GM12878 (cell line): ENCODE measurements around the gene MGAT3. TPM values are rescaled to one million over a fixed set of nuclear protein-coding genes. Genes with fewer than 3 reads are reported as not detected.

Source experiments
- ATAC-seq: fragments of 200-7000 bp; cut with Tn5 transposase; 3 replicates; pipeline ENCODE4 v1.9.1; 2020; ENCODE audit warnings: mild to moderate bottlenecking, moderate library complexity
- BruUV-seq: library from RNA; stranded (reverse); fragments of 400-500 nt; replicated peaks from 2 replicates; lab custom pipeline; 2021; lab: Mats Ljungman, UMichigan
- CTCF ChIA-PET: fragments of 300-600 bp; sonication (Branson Sonifier 250); formaldehyde crosslinking; extraction: SDS; loops from one replicate; lab custom pipeline; 2021; ENCODE audit warnings: inconsistent platforms; lab: Yijun Ruan, JAX
- POLR2A ChIA-PET: fragments of 350-600 bp; formaldehyde crosslinking; extraction: SDS; loops from one replicate; lab custom pipeline; 2021; ENCODE audit warnings: inconsistent platforms; lab: Charles Lee
- RAD21 ChIA-PET: fragments of 300-600 bp; sonication (Branson Sonifier 250); formaldehyde crosslinking; loops from one replicate; lab custom pipeline; 2023; ENCODE audit warnings: antibody characterized with exemption; ENCODE audit not compliant: unreplicated experiment; lab: Charles Lee
- SMC1A ChIA-PET: fragments of 300-600 bp; sonication (Branson Sonifier 250); formaldehyde crosslinking; loops from one replicate; lab custom pipeline; 2023; ENCODE audit not compliant: unreplicated experiment, uncharacterized antibody; lab: Charles Lee
- DNase-seq: peaks from one replicate; pipeline ENCODE4 v3.0.0-alpha.2; 2011; ENCODE audit warnings: low read depth, low spot score
- FAIRE-seq: peaks from 3 replicates; lab custom pipeline; 2011; peaks lifted over from hg19 to GRCh38; lab: Jason Lieb, UNC
- H2AFZ ChIP-seq: 2 replicates; pipeline ENCODE4 v1.6.0; 2011; ENCODE audit warnings: low read depth, low read length, control low read depth; ENCODE audit not compliant: control insufficient read depth
- H3K27ac ChIP-seq: 2 replicates; pipeline ENCODE4 v1.5.1; 2011; ENCODE audit warnings: control low read depth; ENCODE audit not compliant: control insufficient read depth, insufficient read depth
- H3K27me3 ChIP-seq, 2 experiments: replicated peaks in 1 of 2; 2 replicates each; pipeline versions ENCODE4 v1.6.0 to v1.6.1; 2011; ENCODE audit warnings: low read length in 1 of 2; ENCODE audit not compliant: control insufficient read depth in 2 of 2, insufficient read depth in 2 of 2
- H3K36me3 ChIP-seq, 2 experiments: 2 replicates each; pipeline ENCODE4 v1.5.1; 2011; ENCODE audit warnings: low read length in 1 of 2; ENCODE audit not compliant: control insufficient read depth in 2 of 2, insufficient read depth in 2 of 2
- H3K4me1 ChIP-seq: 2 replicates; pipeline ENCODE4 v1.6.1; 2011; ENCODE audit warnings: mild to moderate bottlenecking, low read length, moderate library complexity, mixed read lengths; ENCODE audit not compliant: control insufficient read depth, insufficient read depth
- H3K4me2 ChIP-seq: 2 replicates; pipeline ENCODE4 v1.6.0; 2011; ENCODE audit warnings: control low read depth; ENCODE audit not compliant: control insufficient read depth, insufficient read depth
- H3K4me3 ChIP-seq: fragments of 200-600 bp; sonication (generic); 2 replicates; pipeline ENCODE4 v1.5.1; 2016
- H3K79me2 ChIP-seq: 2 replicates; pipeline ENCODE4 v1.6.0; 2011; ENCODE audit warnings: low read length; ENCODE audit not compliant: control insufficient read depth, insufficient read depth
- H3K9ac ChIP-seq: 2 replicates; pipeline ENCODE4 v1.8.0; 2011; ENCODE audit warnings: low read length, control low read depth, mixed read lengths; ENCODE audit not compliant: control insufficient read depth, insufficient read depth
- H3K9me3 ChIP-seq: replicated peaks from 3 replicates; pipeline ENCODE4 v1.5.1; 2011; ENCODE audit warnings: mild to moderate bottlenecking, low read length; ENCODE audit not compliant: control insufficient read depth, insufficient read depth
- H4K20me1 ChIP-seq: 2 replicates; pipeline ENCODE4 v1.6.0; 2011; ENCODE audit not compliant: control insufficient read depth, insufficient read depth
- BACH1 ChIP-seq: fragments of 450-650 bp; IDR thresholded peaks from 2 replicates; pipeline ENCODE4 v1.6.1; 2017; ENCODE audit warnings: mild to moderate bottlenecking, borderline replicate concordance
- FOXM1 ChIP-seq: IDR thresholded peaks from 2 replicates; pipeline ENCODE4 v1.6.1; 2012; ENCODE audit warnings: low read depth, mild to moderate bottlenecking, inconsistent platforms, low read length, moderate library complexity
- NR2C1 ChIP-seq: fragments of 450-650 bp; IDR thresholded peaks from 2 replicates; pipeline ENCODE4 v1.6.1; 2017; ENCODE audit warnings: antibody characterized with exemption, mild to moderate bottlenecking, moderate library complexity
- WGBS: methylation state at CpG from one replicate; pipeline ENCODE4 v1.1.6; 2016; ENCODE audit warnings: low lambda C conversion rate; ENCODE audit not compliant: insufficient replicate concordance, insufficient coverage; ENCODE audit errors: missing lambda C conversion rate; 5-methylcytosine and 5-hydroxymethylcytosine counted together
- in situ Hi-C: fragments of 300-500 bp; cut with MboI; formaldehyde crosslinking; loops from 9 replicates; pipeline ENCODE4 v1.14.3; 2018; ENCODE audit warnings: mixed read lengths
- intact Hi-C: fragments of 100-400 bp; cut with micrococcal nuclease; formaldehyde crosslinking; loops from one replicate; pipeline ENCODE4 v1.14.2; 2022; ENCODE audit not compliant: unreplicated experiment
- polyA plus RNA-seq, 11 experiments: library from polyadenylated mRNA; depleted of rRNA in 4 of 11; unstranded in 6 of 11; stranded (reverse) in 5 of 11; fragments of >200 nt; fragmentation: Nextera tagmentation in 4 of 11; fragmentation: Illumina TruSeq in 1 of 11; extraction: Ambion mirVana in 4 of 11; extraction: Trizol in 1 of 11; gene quantifications; 1 replicate in 1 of 11; 2 replicates in 10 of 11; pipeline versions ENCODE4 v1.2.1 to v1.2.3, GENCODE V29; 2011 to 2016; ENCODE audit warnings: inconsistent platforms in 2 of 11, missing spikeins in 2 of 11, low read depth in 1 of 11
- total RNA-seq, 4 experiments: library from RNA; depleted of rRNA in 3 of 4; stranded (reverse); fragments of >200 nt in 3 of 4; fragmentation: Illumina TruSeq in 1 of 4; extraction: Trizol in 1 of 4; gene quantifications; 2 replicates each; pipeline versions ENCODE4 v1.2.1 to v1.2.3, GENCODE V29; 2013 to 2021
- TF ChIP-seq, protein P1 (sequence below): IDR thresholded peaks from 2 replicates; pipeline ENCODE4 v1.6.1; 2012; ENCODE audit warnings: improper control_type of control experiment, low read depth, low read length; ENCODE audit not compliant: insufficient replicate concordance
- TF ChIP-seq, protein P2 (sequence below), 3 experiments: IDR thresholded peaks in 2 of 3; conservative IDR thresholded peaks in 1 of 3; 2 replicates each; pipeline ENCODE4 v1.5.1; 2011; ENCODE audit warnings: low read depth in 3 of 3, low read length in 3 of 3, mild to moderate bottlenecking in 3 of 3, control low read depth in 2 of 3, moderate library complexity in 2 of 3, inconsistent platforms in 1 of 3, mixed read lengths in 1 of 3; ENCODE audit not compliant: control insufficient read depth in 2 of 3, insufficient read depth in 1 of 3; ENCODE audit errors: extremely low read depth in 1 of 3

The MGAT3 gene
- total and polyA plus RNA-seq, 10 of the 15 experiments (the other 5 are each of a cell fraction or from before 2014, with no cell fraction given), result 0.32 to 40.2 (median 11.9) TPM

DNA sequence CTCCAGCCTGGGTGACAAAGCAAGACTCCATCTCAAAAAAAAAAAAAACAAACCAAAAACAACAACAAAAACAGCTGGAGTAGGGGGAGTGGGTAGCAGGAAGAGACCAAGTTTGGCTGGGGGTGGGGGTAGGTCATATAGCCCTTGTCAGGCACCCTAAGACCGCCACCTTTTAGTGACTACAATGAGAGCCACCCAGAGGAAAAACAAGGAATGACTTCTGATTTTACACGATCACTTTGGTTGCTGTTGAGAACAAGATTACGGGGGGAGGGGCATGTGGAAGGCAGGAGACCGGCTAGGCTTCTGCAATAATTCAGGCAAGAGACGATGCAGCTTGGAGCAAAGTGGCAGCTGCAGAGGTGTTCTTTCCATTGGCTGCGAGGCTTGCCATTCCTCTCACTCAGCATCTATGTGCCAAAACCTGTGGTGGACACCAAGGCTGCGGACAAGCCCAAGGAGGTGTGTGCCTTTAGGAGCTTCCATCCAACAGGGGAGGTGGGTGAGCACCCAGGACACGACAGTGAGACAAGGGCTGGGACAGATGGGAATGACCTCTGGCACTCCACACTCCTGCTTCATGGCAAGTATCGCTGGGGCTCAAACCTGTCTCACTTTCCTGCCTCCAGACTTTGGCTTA, 74.0 kb downstream of the MGAT3 start:
- RAD21 ChIA-PET, result interaction anchor here (0.9 to 4.7 kb wide), 10 partner anchors 11 to 494 kb away, joined by 3 to 44 read pairs (median 15); partner anchors contain the start of genes ATF4, MIEF1, RPL3 and TAB1
- BruUV-seq, result TSS peak; percentile 73
- DNase-seq (no peak), FAIRE-seq (no peak), ATAC-seq (no peak)
- Histone ChIP-seq H3K27me3 (no peaks in the 10 kb centered on the region), H3K4me1 (peaks cover 42% of the 10 kb centered on the region), H3K27ac (0 out of 2 replicates have a peak overlapping the region, but pooled peaks have one; percentile 96), H3K9me3 (no peaks in the 10 kb centered on the region), H3K36me3 (peaks cover 0 to 5% of the 10 kb centered on the region in 2 experiments; a peak in 1 of 4 replicates), H3K79me2 (peaks cover 47% of the 10 kb centered on the region), H2AFZ (no peak overlapping the region), H3K4me2 (peak overlapping the region; percentile 100), H3K4me3 (peak overlapping the region; percentile 99), H4K20me1 (no peaks in the 10 kb centered on the region), H3K9ac (no peak overlapping the region)
- in situ Hi-C loops, result no loop called here
- SMC1A ChIA-PET, result interaction anchor here (0.7 to 2.9 kb wide), 13 partner anchors 11 to 360 kb away, joined by 3 to 30 read pairs (median 9); partner anchors contain the start of genes ATF4, MIEF1 and TAB1
- intact Hi-C loops, result loop anchor here (5.0 kb wide), 1 partner anchor 816 kb away; the partner anchor contains the start of gene ADSL
- POLR2A ChIA-PET, result interaction anchor here (0.6 to 2.4 kb wide), 10 partner anchors 8 to 513 kb away, joined by 3 to 9 read pairs (median 4); partner anchors contain the start of genes ATF4, MIEF1, RPL3 and TAB1
- CTCF ChIA-PET, result interaction anchor here (0.8 to 17.8 kb wide), 18 partner anchors 10 to 690 kb away, joined by 3 to 372 read pairs (median 7); partner anchors contain the start of genes ATF4, MIEF1, RPL3 and TAB1
- TF ChIP-seq, protein P1, sequence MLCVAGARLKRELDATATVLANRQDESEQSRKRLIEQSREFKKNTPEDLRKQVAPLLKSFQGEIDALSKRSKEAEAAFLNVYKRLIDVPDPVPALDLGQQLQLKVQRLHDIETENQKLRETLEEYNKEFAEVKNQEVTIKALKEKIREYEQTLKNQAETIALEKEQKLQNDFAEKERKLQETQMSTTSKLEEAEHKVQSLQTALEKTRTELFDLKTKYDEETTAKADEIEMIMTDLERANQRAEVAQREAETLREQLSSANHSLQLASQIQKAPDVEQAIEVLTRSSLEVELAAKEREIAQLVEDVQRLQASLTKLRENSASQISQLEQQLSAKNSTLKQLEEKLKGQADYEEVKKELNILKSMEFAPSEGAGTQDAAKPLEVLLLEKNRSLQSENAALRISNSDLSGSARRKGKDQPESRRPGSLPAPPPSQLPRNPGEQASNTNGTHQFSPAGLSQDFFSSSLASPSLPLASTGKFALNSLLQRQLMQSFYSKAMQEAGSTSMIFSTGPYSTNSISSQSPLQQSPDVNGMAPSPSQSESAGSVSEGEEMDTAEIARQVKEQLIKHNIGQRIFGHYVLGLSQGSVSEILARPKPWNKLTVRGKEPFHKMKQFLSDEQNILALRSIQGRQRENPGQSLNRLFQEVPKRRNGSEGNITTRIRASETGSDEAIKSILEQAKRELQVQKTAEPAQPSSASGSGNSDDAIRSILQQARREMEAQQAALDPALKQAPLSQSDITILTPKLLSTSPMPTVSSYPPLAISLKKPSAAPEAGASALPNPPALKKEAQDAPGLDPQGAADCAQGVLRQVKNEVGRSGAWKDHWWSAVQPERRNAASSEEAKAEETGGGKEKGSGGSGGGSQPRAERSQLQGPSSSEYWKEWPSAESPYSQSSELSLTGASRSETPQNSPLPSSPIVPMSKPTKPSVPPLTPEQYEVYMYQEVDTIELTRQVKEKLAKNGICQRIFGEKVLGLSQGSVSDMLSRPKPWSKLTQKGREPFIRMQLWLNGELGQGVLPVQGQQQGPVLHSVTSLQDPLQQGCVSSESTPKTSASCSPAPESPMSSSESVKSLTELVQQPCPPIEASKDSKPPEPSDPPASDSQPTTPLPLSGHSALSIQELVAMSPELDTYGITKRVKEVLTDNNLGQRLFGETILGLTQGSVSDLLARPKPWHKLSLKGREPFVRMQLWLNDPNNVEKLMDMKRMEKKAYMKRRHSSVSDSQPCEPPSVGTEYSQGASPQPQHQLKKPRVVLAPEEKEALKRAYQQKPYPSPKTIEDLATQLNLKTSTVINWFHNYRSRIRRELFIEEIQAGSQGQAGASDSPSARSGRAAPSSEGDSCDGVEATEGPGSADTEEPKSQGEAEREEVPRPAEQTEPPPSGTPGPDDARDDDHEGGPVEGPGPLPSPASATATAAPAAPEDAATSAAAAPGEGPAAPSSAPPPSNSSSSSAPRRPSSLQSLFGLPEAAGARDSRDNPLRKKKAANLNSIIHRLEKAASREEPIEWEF, result no peak
- TF ChIP-seq, protein P2, sequence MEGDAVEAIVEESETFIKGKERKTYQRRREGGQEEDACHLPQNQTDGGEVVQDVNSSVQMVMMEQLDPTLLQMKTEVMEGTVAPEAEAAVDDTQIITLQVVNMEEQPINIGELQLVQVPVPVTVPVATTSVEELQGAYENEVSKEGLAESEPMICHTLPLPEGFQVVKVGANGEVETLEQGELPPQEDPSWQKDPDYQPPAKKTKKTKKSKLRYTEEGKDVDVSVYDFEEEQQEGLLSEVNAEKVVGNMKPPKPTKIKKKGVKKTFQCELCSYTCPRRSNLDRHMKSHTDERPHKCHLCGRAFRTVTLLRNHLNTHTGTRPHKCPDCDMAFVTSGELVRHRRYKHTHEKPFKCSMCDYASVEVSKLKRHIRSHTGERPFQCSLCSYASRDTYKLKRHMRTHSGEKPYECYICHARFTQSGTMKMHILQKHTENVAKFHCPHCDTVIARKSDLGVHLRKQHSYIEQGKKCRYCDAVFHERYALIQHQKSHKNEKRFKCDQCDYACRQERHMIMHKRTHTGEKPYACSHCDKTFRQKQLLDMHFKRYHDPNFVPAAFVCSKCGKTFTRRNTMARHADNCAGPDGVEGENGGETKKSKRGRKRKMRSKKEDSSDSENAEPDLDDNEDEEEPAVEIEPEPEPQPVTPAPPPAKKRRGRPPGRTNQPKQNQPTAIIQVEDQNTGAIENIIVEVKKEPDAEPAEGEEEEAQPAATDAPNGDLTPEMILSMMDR (IDR thresholded peaks at IDR 0.05 in 2 of 3, conservative IDR thresholded peaks at IDR 0.05 in 1 of 3; ENCODE audit: control insufficient read depth in 2 of 3, extremely low read depth in 1 of 3, insufficient read depth in 1 of 3, low read depth in 3 of 3, low read length in 3 of 3), result peak; percentile 21 to 35 (median 30); a peak in 2 of 6 replicates
- TF ChIP-seq FOXM1 (no peak), BACH1 (no peak), NR2C1 (no peak)
- 52% methylated on average over 9 of the region's 9 CpGs for WGBS
